ENCODE results near the gene DNAJC4.
A peak's percentile ranks its signal among the peaks of the same experiment; 100 is the strongest.
"Not testable (repeated sequence)": the region's sequence is repeated elsewhere in the genome, so short reads cannot be mapped to it uniquely, and the experiment has no call there.

DNAJC4 gene

GRCh38 chr11:64246621-64246870, 16.2 kb downstream of the DNAJC4 start:
- DNase-seq, result not testable (repeated sequence)

- DNase-seq, result peak; percentile 57
These were observed 16.8 kb downstream of the DNAJC4 start, which contains the start of gene PPP1R14B for GRCh38 chr11:64246871-64247728. TSS of gene PPP1R14B (minus strand) at chr11:64246943. CDS start at chr11:64246673, 270 bp downstream.

DNA sequence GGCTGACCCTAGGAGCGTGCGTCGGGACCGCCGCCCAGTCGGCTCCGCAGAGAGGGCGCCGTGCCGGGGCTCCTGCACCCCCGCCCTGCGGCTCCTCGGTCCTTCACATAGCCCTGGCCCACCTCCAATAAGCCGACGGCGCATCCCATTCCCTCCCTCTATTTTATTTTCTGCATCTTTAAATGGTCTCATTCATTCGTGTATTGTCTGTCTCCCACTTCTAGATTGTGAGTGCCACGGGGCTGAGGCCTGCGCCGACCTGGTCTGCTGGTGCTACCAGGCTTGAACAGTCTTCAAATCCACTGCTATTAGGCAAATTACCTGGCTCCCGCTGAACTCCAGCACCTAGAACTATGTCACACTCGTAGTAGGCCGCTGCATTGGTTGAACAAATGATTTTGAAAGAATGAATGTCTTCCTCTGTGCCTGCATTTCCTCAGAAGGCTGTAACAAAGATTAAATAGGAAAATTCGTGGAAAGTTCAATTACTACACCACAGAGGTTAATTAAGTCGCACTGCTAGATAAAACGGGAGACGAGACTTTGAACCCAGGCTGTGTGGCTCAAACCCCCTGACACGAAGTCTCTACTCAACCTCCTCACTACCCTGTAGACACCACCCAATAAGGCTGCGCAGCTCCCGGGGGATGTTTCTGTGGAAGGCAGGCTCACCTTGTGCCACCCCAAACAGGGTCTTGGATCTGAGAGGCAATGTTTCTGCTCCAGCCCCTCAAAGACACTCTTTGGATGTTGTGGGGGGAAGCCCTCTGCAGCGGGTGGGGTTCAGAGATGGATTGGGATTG, 17.6 kb downstream of the DNAJC4 start:
- no peak for DNase-seq

DNA sequence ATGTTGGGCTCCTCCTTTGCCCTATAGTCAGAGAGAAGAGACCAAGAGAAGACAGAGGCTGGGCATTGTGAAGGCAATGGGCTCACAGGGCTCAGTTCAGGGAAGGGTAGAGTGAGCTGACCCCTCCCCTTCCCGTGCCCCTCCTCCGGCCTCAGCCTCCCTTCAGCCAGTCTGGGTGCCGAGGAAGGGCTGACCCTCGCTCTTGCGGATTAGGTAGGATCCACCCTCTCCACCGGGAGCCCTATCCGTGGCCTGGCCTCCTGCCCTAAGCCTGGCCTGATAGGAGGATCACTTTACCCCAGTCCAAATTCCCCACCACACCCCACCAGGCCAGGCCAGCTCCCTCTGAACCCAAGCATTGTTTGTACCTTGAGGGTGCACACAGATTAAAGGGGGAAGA, 18.2 kb downstream of the DNAJC4 start:
- no peak for DNase-seq

GRCh38 chr11:64249038-64249437, 18.7 kb downstream of the DNAJC4 start:
- DNase-seq, result no peak

- DNase-seq, result no peak
These were observed 19.4 kb downstream of the DNAJC4 start for GRCh38 chr11:64249563-64250414.

DNA sequence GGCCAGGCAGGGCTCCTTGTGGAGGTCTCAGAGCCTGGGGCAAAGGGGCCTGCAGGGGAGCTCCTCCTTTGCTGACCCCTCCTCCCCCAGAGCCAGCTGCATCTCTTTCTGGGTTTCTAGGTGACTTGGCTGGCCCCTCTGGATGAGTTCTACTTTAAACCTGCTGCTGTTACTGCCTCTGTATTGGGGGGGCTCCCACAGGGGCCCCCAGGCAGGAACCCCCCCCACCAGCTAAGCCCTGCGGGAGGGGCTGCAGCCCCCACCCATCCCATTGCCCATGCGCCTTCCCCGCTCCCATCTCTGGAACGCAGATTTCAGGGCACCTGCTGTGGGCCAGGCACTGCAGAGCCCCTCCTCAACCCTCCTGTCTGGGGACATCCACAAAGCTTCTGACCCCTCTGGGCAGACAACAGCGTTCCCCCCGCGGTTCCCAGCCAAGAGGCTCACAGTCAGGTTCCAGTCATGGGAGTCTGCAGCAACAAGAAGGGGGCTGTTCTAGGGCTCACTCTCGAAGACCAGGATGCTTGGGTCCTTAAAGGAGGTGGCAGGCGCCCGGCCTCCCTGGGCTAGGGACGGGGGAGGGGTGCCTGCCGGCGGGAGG, 20.2 kb downstream of the DNAJC4 start:
- no peak for DNase-seq

DNA sequence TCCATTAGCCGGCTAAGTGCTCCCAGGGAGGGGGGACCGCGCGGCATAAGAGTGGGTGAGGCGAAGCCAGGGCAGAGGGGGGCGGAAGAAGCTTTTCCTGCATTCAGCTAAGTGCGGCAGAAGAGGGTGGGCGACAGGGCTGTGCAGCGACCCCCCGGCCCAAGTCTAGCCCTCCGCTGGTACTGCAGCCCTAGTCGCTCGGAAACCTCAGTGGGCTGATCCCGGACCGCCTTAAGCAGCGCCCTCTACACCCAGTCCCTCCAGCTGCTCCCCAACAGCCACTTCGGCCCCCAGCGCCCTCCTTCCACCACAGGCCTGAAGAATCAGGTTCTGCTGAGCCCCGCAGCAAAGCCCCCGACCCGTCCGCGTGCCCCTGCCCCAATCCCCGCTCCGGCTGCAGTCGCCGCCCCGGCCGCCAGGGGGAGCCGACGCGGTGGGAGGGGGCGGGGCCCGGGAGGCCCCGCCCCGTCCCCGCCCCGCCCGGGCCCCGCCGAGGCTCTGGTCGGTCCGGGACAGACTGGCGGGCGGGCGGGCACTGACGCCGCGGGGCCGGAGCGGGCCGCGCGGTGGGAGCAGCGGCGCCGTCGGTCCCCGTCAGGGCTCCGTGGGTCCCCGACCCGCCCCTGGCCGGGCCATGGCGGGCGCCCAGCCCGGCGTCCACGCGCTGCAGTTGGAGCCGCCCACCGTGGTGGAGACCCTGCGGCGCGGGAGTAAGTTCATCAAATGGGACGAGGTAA, 20.8 kb downstream of the DNAJC4 start, which contains the start of gene PLCB3:
PLCB3 (plus strand) TSS at position 515 of the 737 bp plus-strand sequence; CDS start at position 635, 120 bp downstream.
- DNase-seq, result peak; percentile 57

DNA sequence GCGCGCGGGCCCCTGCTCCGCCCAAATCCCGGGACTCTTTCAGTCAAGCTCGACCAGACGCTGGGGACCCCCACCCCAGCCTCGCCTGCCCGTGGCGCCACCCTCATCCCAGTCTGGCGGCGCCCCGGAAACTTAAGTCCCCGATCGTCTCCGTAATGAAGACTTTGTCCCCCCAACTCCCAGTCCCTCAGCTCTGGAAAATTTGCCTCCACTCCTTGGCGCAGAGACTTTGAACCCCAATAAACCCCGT, 21.3 kb downstream of the DNAJC4 start:
- no peak for DNase-seq

GRCh38 chr11:64252003-64252872, 21.9 kb downstream of the DNAJC4 start:
- no peak for DNase-seq

- no peak for DNase-seq
These were observed 22.7 kb downstream of the DNAJC4 start for GRCh38 chr11:64253043-64253442.

DNA sequence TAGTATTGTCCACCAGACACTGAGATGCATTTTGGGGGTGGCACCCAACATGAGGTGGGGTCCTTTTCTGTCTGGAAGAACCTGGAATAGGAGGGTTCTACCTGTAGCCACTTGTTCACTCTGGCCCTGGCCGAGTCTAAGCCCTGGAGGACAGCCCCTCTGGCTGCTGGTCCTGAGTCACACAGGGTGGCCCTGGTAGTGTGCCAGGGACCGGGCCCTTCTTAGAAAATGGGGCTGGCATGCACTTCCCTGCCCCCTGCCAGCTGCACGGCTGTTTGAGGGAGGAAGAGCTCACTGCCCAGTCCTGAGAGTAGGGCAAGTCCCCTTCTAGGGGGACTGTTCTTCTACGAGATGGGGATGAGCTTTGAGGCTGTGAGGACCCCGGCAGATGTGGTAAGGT, 23.1 kb downstream of the DNAJC4 start:
- DNase-seq, result no peak

- no peak for DNase-seq
These were observed 24.0 kb downstream of the DNAJC4 start for GRCh38 chr11:64254326-64254725.

- DNase-seq, result no peak
These were observed 25.1 kb downstream of the DNAJC4 start for GRCh38 chr11:64255135-64256128.

GRCh38 chr11:64256300-64256699, 26.0 kb downstream of the DNAJC4 start:
- no peak for DNase-seq

- DNase-seq, result no peak
These were observed 28.0 kb downstream of the DNAJC4 start for GRCh38 chr11:64258356-64258755.

- no peak for DNase-seq
These were observed 28.7 kb downstream of the DNAJC4 start for GRCh38 chr11:64258946-64259532.

GRCh38 chr11:64259533-64260067, 29.3 kb downstream of the DNAJC4 start:
- DNase-seq, result no peak

DNA sequence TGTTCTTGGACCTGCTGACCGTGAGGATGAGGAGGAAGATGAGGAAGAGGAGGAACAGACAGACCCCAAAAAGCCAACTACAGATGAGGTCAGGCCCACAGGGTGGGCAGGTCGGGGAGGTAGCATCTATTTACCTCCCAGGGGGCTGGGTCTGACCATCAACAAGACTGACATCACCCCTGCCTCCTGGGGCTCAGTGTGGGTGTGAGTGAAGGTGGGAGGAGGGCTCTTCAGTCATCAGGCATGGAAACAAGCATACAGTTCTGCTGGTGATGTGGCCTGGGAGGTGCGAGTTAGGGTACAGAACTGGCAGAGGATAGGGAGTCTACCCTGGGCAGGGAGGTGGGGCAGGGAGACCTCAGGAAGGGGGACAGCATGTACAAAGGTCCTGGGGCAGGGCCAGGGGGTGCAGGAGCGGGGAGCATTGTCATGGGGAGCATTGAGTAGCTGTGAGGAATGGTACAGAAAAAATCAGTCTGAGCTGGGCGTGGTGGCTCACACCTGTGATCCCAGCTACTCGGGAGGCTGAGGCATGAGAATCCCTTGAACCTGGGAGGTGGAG, 29.9 kb downstream of the DNAJC4 start:
- no peak for DNase-seq
